IPS-20b (cell line): Measurements from ENCODE around the gene PACSIN2.
"Not testable (repeated sequence)": the region's sequence is repeated elsewhere in the genome, so short reads cannot be mapped to it uniquely, and the experiment has no call there.

Experiments
- H3K27ac ChIP-seq: one replicate; pipeline ENCODE4 v1.5.1; 2013; ENCODE audit warnings: low read length
- H3K27me3 ChIP-seq: 2 replicates; pipeline ENCODE4 v1.6.1; 2013; ENCODE audit warnings: mild to moderate bottlenecking, low read length, inconsistent platforms; ENCODE audit not compliant: insufficient read depth
- H3K36me3 ChIP-seq: 2 replicates; pipeline ENCODE4 v1.6.1; 2013; ENCODE audit warnings: low read depth, mild to moderate bottlenecking, inconsistent platforms, low read length, moderate library complexity; ENCODE audit not compliant: insufficient read depth
- H3K4me1 ChIP-seq: 2 replicates; pipeline ENCODE4 v1.6.1; 2013; ENCODE audit warnings: mild to moderate bottlenecking, control low read depth, inconsistent platforms, low read length, moderate library complexity; ENCODE audit not compliant: insufficient read depth
- H3K4me3 ChIP-seq: 2 replicates; pipeline ENCODE4 v1.5.1; 2013; ENCODE audit warnings: mild to moderate bottlenecking, low read length, inconsistent platforms
- H3K9ac ChIP-seq: 2 replicates; pipeline ENCODE4 v1.6.1; 2013; ENCODE audit warnings: low read depth, mild to moderate bottlenecking, inconsistent platforms, low read length, moderate library complexity
- H3K9me3 ChIP-seq: 2 replicates; pipeline ENCODE4 v1.6.1; 2013; ENCODE audit warnings: mild to moderate bottlenecking, low read depth, low read length, inconsistent platforms; ENCODE audit not compliant: insufficient read depth

Gene PACSIN2

DNA sequence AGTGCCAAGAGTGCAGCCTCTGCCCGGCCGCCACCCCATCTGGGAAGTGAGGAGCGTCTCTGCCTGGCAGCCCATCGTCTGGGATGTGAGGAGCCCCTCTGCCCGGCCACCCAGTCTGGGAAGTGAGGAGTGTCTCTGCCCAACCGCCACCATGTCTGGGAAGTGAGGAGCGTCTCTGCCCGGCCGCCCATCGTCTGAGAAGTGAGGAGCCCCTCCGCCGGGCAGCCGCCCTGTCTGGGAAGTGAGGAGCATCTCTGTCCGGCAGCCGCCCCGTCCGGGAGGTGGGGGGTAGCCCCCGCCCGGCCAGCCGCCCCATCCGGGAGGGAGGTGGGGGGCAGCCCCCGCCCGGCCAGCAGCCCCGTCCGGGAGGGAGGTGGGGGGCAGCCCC lies 43.5 kb downstream of the PACSIN2 start:
- H3K9ac ChIP-seq, H3K4me3 ChIP-seq, H3K27ac ChIP-seq, H3K27me3 ChIP-seq, H3K9me3 ChIP-seq, H3K4me1 ChIP-seq, H3K36me3 ChIP-seq: not testable (repeated sequence)

DNA sequence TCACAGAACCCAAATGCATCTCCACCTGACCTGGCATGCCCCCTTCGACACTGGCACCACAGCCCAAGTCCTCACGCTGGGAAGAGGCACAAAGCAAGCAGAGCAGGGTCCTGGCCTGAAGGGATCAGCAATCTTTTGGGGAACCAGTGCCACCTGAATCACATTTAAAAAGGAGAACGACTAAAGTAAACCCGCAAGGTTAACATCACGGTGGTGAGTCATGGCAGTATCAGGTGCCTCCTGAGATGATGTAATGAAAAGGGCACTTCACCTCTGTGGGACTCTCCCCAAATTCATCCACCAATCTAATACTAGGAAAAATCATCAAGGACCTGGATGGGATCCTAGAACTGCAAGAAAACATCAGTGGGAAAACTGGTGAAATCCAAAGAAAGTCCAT lies 44.9 kb downstream of the PACSIN2 start:
- Histone ChIP-seq H3K4me3 (no peak overlapping the region), H3K9ac (no peak overlapping the region), H3K27ac (no peak overlapping the region), H3K27me3 (no peaks in the 10 kb centered on the region), H3K9me3 (no peaks in the 10 kb centered on the region), H3K4me1 (peaks cover 5% of the 10 kb centered on the region), H3K36me3 (no peaks in the 10 kb centered on the region)

DNA sequence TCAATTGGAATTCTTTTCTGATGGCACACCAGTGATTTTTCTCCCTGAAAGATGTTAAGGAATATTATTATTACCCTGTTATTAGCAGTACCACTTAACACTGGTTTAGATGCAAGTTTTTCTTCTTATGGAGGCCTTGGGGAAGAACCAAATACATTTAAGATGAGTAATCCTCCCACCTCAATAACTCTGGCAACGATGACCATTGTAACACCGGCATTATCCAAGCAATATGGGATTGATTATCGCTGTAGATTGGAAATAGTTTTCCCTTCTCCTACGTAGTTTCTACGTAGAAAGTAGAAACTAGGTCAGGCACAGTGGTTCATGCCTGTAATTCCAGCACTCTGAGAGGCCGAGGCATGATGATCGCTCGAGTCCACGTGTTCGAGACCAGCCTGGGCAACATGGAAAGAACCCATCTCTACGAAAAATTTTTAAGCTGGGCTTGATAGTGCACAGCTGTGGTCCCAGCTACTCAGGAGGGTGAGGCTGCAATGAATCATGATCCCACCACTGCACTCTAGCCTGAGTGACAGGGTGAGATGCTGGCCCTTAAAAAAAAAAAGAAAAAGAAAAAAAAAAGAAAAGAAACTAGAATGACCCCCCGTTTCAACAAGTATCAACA lies 45.5 kb downstream of the PACSIN2 start:
- H3K27me3 ChIP-seq: no peaks in the 10 kb centered on the region
- no peak overlapping the region for H3K4me3 ChIP-seq
- no peak overlapping the region for H3K27ac ChIP-seq
- H3K9ac ChIP-seq: no peak overlapping the region
- no peaks in the 10 kb centered on the region for H3K9me3 ChIP-seq
- peaks cover 11% of the 10 kb centered on the region for H3K4me1 ChIP-seq
- no peaks in the 10 kb centered on the region for H3K36me3 ChIP-seq

DNA sequence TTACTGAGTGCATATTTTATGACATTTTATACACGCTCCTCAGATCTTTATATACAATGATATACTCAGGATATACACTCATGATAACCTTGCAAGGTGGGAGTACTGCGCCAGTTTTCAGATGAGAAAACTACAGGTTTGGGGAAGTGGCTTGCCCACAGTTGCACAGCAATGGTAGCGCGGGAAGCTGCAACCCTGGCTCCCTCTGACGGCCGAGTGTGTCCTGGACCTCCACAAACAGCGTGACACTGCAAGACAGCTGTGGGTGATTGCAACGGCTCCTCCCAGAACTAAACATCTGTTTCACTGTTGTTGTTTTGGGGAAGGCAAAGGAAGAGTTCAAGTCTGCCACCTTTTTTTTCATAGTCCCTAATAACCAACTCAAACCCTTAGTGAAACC lies 47.0 kb downstream of the PACSIN2 start:
- Histone ChIP-seq H3K27me3 (no peaks in the 10 kb centered on the region), H3K9ac (no peak overlapping the region), H3K36me3 (no peaks in the 10 kb centered on the region), H3K9me3 (no peaks in the 10 kb centered on the region), H3K4me1 (peaks cover 20% of the 10 kb centered on the region), H3K4me3 (no peak overlapping the region), H3K27ac (no peak overlapping the region)

DNA sequence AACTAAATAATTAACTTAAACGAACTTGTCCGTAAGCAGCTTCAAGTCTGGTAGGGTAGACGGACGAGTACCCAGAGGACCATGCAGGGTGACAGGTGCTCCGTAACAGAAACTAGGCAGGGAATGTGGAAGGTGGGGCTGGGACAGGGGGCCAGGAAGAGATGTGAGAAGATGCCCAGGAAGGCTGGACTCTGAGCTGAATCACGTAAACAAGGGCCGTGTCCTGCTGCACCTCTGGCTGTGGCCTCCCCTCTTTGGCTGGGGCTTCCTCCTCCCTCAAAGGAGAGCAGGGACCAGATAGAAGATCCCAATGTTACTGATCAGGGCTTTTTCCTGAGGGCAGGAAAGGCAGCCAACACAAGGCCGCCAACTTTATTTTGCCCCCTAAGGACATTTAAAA lies 47.9 kb downstream of the PACSIN2 start:
- Histone ChIP-seq H3K9me3 (no peaks in the 10 kb centered on the region), H3K27me3 (no peaks in the 10 kb centered on the region), H3K27ac (no peak overlapping the region), H3K36me3 (no peaks in the 10 kb centered on the region), H3K4me3 (no peak overlapping the region), H3K9ac (no peak overlapping the region), H3K4me1 (peaks cover 23% of the 10 kb centered on the region)

DNA sequence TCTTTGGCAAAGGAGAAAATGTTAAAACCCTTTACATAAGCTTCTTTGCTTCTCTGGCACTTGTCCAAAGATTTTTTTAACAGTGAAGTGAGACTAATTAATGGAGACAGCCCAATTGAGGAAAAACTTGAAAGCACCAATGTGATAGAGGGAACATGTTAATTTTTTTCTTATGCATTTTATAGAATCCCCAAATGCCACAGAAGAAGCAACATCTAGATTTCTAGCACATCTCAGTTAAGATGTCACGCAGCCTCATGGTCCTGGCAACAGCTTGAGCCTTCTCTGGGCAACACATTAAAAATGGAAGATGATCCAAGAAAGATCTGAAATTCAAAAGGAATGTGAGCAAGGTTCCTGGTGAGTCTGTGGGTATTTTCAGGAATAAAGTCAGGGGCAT lies 48.5 kb downstream of the PACSIN2 start:
- Histone ChIP-seq H3K4me1 (peaks cover 23% of the 10 kb centered on the region), H3K9ac (no peak overlapping the region), H3K9me3 (no peaks in the 10 kb centered on the region), H3K4me3 (no peak overlapping the region), H3K36me3 (no peaks in the 10 kb centered on the region), H3K27me3 (no peaks in the 10 kb centered on the region), H3K27ac (no peak overlapping the region)

DNA sequence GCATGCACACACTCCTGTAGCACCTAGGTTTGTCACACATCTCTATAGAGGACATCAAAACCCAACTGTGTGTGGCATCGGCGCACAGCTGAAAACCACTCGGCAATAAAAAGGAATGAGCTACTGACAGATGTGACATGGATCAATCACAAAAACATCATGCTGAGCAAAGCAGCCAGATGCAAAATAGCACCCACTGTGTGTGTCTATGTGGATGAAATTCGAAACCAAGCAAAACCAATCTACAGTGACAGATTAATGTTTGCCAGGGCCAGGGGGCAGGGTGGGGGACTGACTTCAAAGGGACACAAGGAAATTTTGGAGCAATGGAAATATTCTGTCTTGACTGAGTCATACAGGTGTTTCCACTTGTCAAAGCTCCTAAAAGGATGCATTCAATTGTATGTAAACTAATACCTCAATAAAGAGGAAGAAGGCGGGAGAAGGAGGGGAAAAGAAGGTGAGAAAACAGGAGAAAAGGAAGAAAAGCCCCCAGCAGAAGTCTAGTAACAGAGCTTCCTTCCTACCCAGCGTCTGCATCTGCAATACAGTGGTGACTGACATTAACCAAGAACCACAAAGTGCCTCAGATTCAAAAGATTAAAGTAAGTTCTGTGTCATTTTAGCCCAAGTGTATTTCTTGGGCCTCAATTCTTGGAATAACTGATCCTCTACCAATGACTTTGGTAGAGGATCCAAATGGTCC lies 49.8 kb downstream of the PACSIN2 start:
- no peak overlapping the region for H3K9ac ChIP-seq

DNA sequence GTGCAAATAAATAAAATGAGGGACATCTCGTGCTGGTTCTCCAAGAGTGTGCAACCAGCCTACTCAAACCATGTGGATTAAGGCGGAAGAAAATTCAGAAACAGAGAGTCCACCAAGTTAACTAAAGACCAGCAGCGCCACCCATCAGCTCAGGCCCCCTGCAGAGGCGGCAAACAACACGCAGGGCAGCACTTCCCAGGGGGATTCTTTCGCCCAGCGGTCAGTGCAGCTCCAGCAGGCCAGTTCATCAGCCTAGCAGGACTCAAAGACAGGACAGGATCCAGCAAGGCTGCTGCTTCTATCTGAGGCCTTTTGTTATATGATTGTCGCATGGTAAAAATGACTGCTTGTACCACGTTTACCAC lies 51.7 kb downstream of the PACSIN2 start:
- H3K27ac ChIP-seq: no peak overlapping the region
- peaks cover 45% of the 10 kb centered on the region for H3K4me1 ChIP-seq
- no peaks in the 10 kb centered on the region for H3K36me3 ChIP-seq

More for the DNA sequence above, 49.8 kb downstream of the PACSIN2 start:
- Histone ChIP-seq H3K36me3 (no peaks in the 10 kb centered on the region), H3K27ac (no peak overlapping the region), H3K9me3 (no peaks in the 10 kb centered on the region), H3K27me3 (no peaks in the 10 kb centered on the region), H3K4me1 (peaks cover 28% of the 10 kb centered on the region), H3K4me3 (peak overlapping the region; percentile 43; the same call in 1 of the 2 replicates)

DNA sequence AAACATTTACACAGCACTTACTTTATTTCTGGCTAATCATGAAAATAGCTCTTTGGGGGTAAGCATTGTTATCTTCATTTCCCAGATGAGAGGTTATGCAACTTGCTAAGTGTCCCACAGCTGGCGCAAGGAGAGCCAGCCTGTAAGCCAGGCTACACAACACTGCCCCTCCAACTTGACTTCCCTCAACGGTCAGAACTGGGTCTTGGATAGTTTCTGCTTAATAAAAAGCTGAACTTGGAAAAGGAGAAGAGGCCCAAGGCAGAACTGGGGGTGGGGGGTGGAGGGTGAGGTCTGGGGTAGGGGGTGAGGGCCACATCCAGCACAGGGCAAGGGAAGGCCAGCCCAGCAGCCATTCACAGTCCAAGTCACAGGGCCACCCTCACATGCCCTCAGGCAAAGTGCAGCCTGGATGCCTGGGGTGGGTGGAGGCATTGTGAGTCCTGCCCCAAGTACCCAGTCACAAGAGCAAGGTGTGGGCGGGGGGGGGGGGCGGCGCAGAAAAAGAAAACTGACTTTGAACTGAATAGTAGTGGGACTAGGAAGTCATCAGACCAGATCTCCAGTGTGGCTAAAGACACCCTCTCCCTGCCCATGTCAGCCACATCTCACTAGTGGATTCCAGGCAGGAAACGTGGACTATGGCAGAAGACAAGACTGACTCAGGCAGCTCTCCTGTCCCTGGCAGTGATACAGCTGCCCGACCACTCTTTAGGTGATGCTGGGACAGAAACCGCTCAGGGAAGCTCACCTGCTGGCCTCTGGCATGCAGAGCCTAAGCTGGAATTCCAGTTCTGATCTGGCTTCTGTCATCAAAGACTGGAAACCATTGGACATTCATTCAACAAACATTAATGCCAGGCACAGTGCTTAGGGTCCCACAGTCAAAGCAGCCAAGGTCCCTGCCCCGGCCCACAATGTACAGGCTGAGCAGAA lies 52.4 kb downstream of the PACSIN2 start:
- Histone ChIP-seq H3K4me3 (no peak overlapping the region), H3K9me3 (no peaks in the 10 kb centered on the region), H3K36me3 (no peaks in the 10 kb centered on the region), H3K27ac (no peak overlapping the region), H3K9ac (no peak overlapping the region), H3K27me3 (no peaks in the 10 kb centered on the region), H3K4me1 (peaks cover 45% of the 10 kb centered on the region)

More for the DNA sequence above, 51.7 kb downstream of the PACSIN2 start:
- Histone ChIP-seq H3K9ac (no peak overlapping the region), H3K27me3 (no peaks in the 10 kb centered on the region), H3K9me3 (no peaks in the 10 kb centered on the region), H3K4me3 (no peak overlapping the region)

DNA sequence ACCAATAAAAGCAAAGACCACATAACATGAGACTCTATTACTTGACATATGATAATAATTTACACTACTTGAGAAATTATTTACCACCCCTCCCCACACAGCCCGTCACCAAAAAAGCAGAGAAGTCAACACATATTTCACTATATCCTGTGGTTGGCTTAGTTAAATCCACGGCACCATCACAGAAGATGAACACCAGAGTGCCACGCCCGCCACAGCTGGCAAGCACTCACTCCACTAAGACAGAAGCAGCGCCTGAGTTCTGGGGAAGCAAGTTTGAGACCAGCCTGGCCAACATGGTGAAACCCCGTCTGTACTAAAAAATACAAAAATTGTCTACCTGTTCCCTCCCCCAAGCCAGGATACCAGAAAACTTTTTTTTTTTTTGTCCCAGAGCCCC lies 53.1 kb downstream of the PACSIN2 start:
- Histone ChIP-seq H3K27ac (no peak overlapping the region), H3K27me3 (no peaks in the 10 kb centered on the region), H3K36me3 (no peaks in the 10 kb centered on the region), H3K4me1 (peaks cover 45% of the 10 kb centered on the region), H3K4me3 (no peak overlapping the region), H3K9me3 (no peaks in the 10 kb centered on the region), H3K9ac (no peak overlapping the region)

DNA sequence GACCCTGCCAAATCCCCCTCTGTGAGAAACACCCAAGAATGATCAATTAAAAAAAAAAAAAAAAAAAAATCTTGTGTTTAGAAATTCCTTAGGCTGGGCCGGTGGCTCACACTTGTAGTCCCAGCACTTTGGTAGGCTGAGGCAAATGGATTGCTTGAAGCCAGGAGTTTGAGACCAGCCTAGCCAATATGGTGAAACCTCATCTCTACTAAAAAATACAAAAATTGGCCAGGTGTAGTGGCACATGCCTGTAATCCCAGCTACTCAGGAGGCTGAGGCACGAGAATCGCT lies 53.6 kb downstream of the PACSIN2 start:
- H3K27me3 ChIP-seq, H3K9me3 ChIP-seq, H3K27ac ChIP-seq, H3K9ac ChIP-seq, H3K4me3 ChIP-seq, H3K36me3 ChIP-seq: not testable (repeated sequence)
- H3K4me1 ChIP-seq: peaks cover 45% of the 10 kb centered on the region
